ENCODE results near the gene KATNIP. TPM values are rescaled to one million over a fixed set of nuclear protein-coding genes. Genes with fewer than 3 reads are reported as not detected.

The KATNIP gene
- total RNA-seq, 1 experiment from 2014 or later, result 19.0 TPM

GRCh38 chr16:27579087-27579980, 29.4 kb downstream of the KATNIP start:
- Histone ChIP-seq H3K4me3 (ENCODE audit: low read length) (0 out of 2 replicates have a peak overlapping the region, but pooled peaks have one; percentile 18), H3K9me2 (replicated peaks; ENCODE audit: low read length) (no peaks in the 10 kb centered on the region), H3K4me2 (ENCODE audit: low read length) (peak overlapping the region; percentile 57), H2AFZ (ENCODE audit: low read length) (no peak overlapping the region), H3K9me3 (ENCODE audit: low read length) (no peaks in the 10 kb centered on the region), H3K36me3 (ENCODE audit: low read depth, low read length) (no peaks in the 10 kb centered on the region), H3F3A (ENCODE audit: low read length, unreplicated experiment) (no peaks in the 10 kb centered on the region), H3K79me2 (ENCODE audit: low read length) (no peaks in the 10 kb centered on the region), H3K27ac (ENCODE audit: low read length) (peak overlapping the region; percentile 51), H3K9ac (ENCODE audit: low read length) (no peak overlapping the region), H4K20me1 (ENCODE audit: low read length) (no peaks in the 10 kb centered on the region), H3K27me3 (ENCODE audit: low read length) (no peaks in the 10 kb centered on the region), H3K4me1 (ENCODE audit: insufficient read depth, low read length) (peaks cover 22% of the 10 kb centered on the region)
- POLR2A ChIA-PET (ENCODE audit: unreplicated experiment), result interaction anchor here (1.4 kb wide), 1 partner anchor 30 kb away, joined by 9 read pairs; the partner anchor contains the start of genes GTF3C1 and KATNIP
- no TSS peak for BruUV-seq (replicated peaks)
- CTCF ChIA-PET, result no interaction called here
- DNase-seq (no peak), ATAC-seq (peak; percentile 48)
- intact Hi-C loops (cut with micrococcal nuclease), result no loop called here
- TF ChIP-seq, protein P1, sequence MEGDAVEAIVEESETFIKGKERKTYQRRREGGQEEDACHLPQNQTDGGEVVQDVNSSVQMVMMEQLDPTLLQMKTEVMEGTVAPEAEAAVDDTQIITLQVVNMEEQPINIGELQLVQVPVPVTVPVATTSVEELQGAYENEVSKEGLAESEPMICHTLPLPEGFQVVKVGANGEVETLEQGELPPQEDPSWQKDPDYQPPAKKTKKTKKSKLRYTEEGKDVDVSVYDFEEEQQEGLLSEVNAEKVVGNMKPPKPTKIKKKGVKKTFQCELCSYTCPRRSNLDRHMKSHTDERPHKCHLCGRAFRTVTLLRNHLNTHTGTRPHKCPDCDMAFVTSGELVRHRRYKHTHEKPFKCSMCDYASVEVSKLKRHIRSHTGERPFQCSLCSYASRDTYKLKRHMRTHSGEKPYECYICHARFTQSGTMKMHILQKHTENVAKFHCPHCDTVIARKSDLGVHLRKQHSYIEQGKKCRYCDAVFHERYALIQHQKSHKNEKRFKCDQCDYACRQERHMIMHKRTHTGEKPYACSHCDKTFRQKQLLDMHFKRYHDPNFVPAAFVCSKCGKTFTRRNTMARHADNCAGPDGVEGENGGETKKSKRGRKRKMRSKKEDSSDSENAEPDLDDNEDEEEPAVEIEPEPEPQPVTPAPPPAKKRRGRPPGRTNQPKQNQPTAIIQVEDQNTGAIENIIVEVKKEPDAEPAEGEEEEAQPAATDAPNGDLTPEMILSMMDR (conservative IDR thresholded peaks at IDR 0.05; ENCODE audit: low read depth, low read length), result no peak
- TF ChIP-seq EZH2phosphoT487 (IDR thresholded peaks at IDR 0.05; ENCODE audit: borderline replicate concordance, low read length), result no peak
- no peak for TF ChIP-seq EZH2 (IDR thresholded peaks at IDR 0.05; ENCODE audit: low read length, unreplicated experiment)

- Histone ChIP-seq H3F3A (ENCODE audit: low read length, unreplicated experiment) (no peaks in the 10 kb centered on the region), H3K9me3 (ENCODE audit: low read length) (no peaks in the 10 kb centered on the region), H3K9me2 (replicated peaks; ENCODE audit: low read length) (no peaks in the 10 kb centered on the region), H2AFZ (ENCODE audit: low read length) (no peak overlapping the region), H3K79me2 (ENCODE audit: low read length) (no peaks in the 10 kb centered on the region), H3K4me3 (ENCODE audit: low read length) (no peak overlapping the region), H3K36me3 (ENCODE audit: low read depth, low read length) (no peaks in the 10 kb centered on the region), H3K9ac (ENCODE audit: low read length) (no peak overlapping the region), H4K20me1 (ENCODE audit: low read length) (no peaks in the 10 kb centered on the region), H3K4me2 (ENCODE audit: low read length) (no peak overlapping the region), H3K4me1 (ENCODE audit: insufficient read depth, low read length) (peaks cover 21% of the 10 kb centered on the region), H3K27me3 (ENCODE audit: low read length) (no peaks in the 10 kb centered on the region), H3K27ac (ENCODE audit: low read length) (no peak overlapping the region)
- POLR2A ChIA-PET (ENCODE audit: unreplicated experiment), result no interaction called here
- BruUV-seq (replicated peaks), result no TSS peak
- TF ChIP-seq EZH2phosphoT487 (IDR thresholded peaks at IDR 0.05; ENCODE audit: borderline replicate concordance, low read length) (no peak), EZH2 (IDR thresholded peaks at IDR 0.05; ENCODE audit: low read length, unreplicated experiment) (no peak)
- TF ChIP-seq, protein P1 (conservative IDR thresholded peaks at IDR 0.05; ENCODE audit: low read depth, low read length), result no peak
- no peak for ATAC-seq
- CTCF ChIA-PET, result no interaction called here
- DNase-seq, result no peak
- intact Hi-C loops (cut with micrococcal nuclease), result no loop called here
These were observed 32.9 kb downstream of the KATNIP start for GRCh38 chr16:27582883-27583282.

- POLR2A ChIA-PET (ENCODE audit: unreplicated experiment), result no interaction called here
- BruUV-seq (replicated peaks), result no TSS peak
These were observed 33.7 kb downstream of the KATNIP start for GRCh38 chr16:27583634-27584033.

More at GRCh38 chr16:27583634-27584033, 33.7 kb downstream of the KATNIP start:
- intact Hi-C loops (cut with micrococcal nuclease), result no loop called here
- CTCF ChIA-PET, result no interaction called here
- DNase-seq, result no peak
- H3K79me2 ChIP-seq (ENCODE audit: low read length), result no peaks in the 10 kb centered on the region
- H4K20me1 ChIP-seq (ENCODE audit: low read length), result no peaks in the 10 kb centered on the region
- H3K9me2 ChIP-seq (replicated peaks; ENCODE audit: low read length), result no peaks in the 10 kb centered on the region
- no peaks in the 10 kb centered on the region for H3K9me3 ChIP-seq (ENCODE audit: low read length)
- TF ChIP-seq EZH2phosphoT487 (IDR thresholded peaks at IDR 0.05; ENCODE audit: borderline replicate concordance, low read length) (no peak), EZH2 (IDR thresholded peaks at IDR 0.05; ENCODE audit: low read length, unreplicated experiment) (no peak)
- TF ChIP-seq, protein P1 (conservative IDR thresholded peaks at IDR 0.05; ENCODE audit: low read depth, low read length), result no peak
- no peaks in the 10 kb centered on the region for H3F3A ChIP-seq (ENCODE audit: low read length, unreplicated experiment)
- no peak overlapping the region for H2AFZ ChIP-seq (ENCODE audit: low read length)
- no peak overlapping the region for H3K4me3 ChIP-seq (ENCODE audit: low read length)
- no peak for ATAC-seq
- H3K4me1 ChIP-seq (ENCODE audit: insufficient read depth, low read length), result peaks cover 14% of the 10 kb centered on the region
- H3K4me2 ChIP-seq (ENCODE audit: low read length), result no peak overlapping the region
- no peak overlapping the region for H3K27ac ChIP-seq (ENCODE audit: low read length)
- no peak overlapping the region for H3K9ac ChIP-seq (ENCODE audit: low read length)
- H3K27me3 ChIP-seq (ENCODE audit: low read length), result no peaks in the 10 kb centered on the region
- no peaks in the 10 kb centered on the region for H3K36me3 ChIP-seq (ENCODE audit: low read depth, low read length)
